ENCODE results near the gene TAP1. TPM values are rescaled to one million over a fixed set of nuclear protein-coding genes. Genes with fewer than 3 reads are reported as not detected.

TAP1 gene
- 10 to 100 TPM; 29.3 to 34.2 TPM for polyA plus RNA-seq

DNA sequence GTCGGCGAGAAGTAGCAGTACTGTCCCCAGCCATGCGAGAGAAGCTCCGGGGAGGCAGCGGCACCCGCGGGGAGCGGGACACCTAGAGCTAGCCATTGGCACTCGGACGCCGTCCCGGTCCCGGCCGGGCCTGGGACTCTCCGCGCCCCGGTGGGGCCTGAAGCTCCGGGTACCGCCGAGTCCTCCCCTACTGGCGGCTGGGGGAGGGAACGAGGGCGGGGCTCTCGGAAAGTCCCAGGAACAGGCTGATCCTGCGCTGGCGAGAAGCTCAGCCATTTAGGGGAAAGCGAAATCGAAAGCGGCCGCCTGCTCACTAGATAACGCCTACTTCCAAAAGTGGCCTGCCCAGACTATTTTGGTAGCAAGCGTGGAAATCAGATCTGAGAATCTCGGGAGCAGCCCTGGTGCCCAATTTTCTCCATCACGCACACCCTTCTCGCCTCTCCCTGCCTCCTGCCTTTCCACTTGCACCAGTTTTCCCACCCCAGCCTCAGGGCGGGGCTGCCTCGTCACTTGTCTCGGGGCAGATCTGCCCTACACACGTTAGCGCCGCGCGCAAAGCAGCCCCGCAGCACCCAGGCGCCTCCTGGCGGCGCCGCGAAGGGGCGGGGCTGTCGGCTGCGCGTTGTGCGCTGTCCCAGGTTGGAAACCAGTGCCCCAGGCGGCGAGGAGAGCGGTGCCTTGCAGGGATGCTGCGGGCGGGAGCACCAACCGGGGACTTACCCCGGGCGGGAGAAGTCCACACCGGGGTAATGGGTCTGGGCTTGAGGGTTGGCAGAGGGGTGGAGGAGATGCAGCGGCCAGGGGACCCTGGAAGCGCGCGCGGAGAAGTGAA is at the start of gene TAP1, which contains the start of gene PSMB9:
TSS of gene TAP1 (minus strand) at position 164 of the 835 bp plus-strand sequence. CDS start at position 96, 68 bp downstream.
TSS of gene PSMB9 (plus strand) at position 652 of the 835 bp plus-strand sequence. CDS start at position 690, 38 bp downstream.
- WGBS, 2 donors: 1% methylated on average over 68 of the region's 68 CpGs
- H3K4me1 ChIP-seq (ENCODE audit: control insufficient read depth in 2 of 2, insufficient read depth in 2 of 2, low read length in 1 of 2): peaks cover 0 to 6% of the 10 kb centered on the region in 2 donors
- no peaks in the 10 kb centered on the region for H3K27me3 ChIP-seq (ENCODE audit: control insufficient read depth in 1 of 2, insufficient read depth in 2 of 2, low read length in 2 of 2)
- no peaks in the 10 kb centered on the region for H3K9me3 ChIP-seq (ENCODE audit: control insufficient read depth in 2 of 2, insufficient read depth in 1 of 2, low read depth in 1 of 2, low read length in 1 of 2)
- peak within 1 kb of the TSS; percentile 99 to 100 for H3K27ac ChIP-seq (ENCODE audit: low read depth in 2 of 2, low read length in 1 of 2)
- peaks cover 7 to 13% of the 10 kb centered on the region in 2 donors for H3K36me3 ChIP-seq (ENCODE audit: control insufficient read depth in 2 of 2, insufficient read depth in 2 of 2, low read length in 1 of 2)
- peak within 1 kb of the TSS; percentile 62 to 88 for H3K4me3 ChIP-seq (ENCODE audit: low read depth in 1 of 2, low read length in 2 of 2)

GRCh38 chr6:32895006-32895345 is 41.5 kb upstream of the TAP1 start:
- H3K9me3 ChIP-seq (ENCODE audit: control insufficient read depth in 2 of 2, insufficient read depth in 1 of 2, low read depth in 1 of 2, low read length in 1 of 2): no peaks in the 10 kb centered on the region
- H3K36me3 ChIP-seq (ENCODE audit: control insufficient read depth in 2 of 2, insufficient read depth in 2 of 2, low read length in 1 of 2): no peaks in the 10 kb centered on the region
- peak overlapping the region; percentile 95 to 97 for H3K27ac ChIP-seq (ENCODE audit: low read depth in 2 of 2, low read length in 1 of 2)
- H3K27me3 ChIP-seq (ENCODE audit: control insufficient read depth in 1 of 2, insufficient read depth in 2 of 2, low read length in 2 of 2): no peaks in the 10 kb centered on the region
- H3K4me1 ChIP-seq (ENCODE audit: control insufficient read depth in 2 of 2, insufficient read depth in 2 of 2, low read length in 1 of 2): peaks cover 0 to 3% of the 10 kb centered on the region in 2 donors
- 0 to 1% methylated on average over 8 of the region's 8 CpGs for WGBS, 2 donors
- H3K4me3 ChIP-seq (ENCODE audit: low read depth in 1 of 2, low read length in 2 of 2): peak overlapping the region; percentile 78 to 94

DNA sequence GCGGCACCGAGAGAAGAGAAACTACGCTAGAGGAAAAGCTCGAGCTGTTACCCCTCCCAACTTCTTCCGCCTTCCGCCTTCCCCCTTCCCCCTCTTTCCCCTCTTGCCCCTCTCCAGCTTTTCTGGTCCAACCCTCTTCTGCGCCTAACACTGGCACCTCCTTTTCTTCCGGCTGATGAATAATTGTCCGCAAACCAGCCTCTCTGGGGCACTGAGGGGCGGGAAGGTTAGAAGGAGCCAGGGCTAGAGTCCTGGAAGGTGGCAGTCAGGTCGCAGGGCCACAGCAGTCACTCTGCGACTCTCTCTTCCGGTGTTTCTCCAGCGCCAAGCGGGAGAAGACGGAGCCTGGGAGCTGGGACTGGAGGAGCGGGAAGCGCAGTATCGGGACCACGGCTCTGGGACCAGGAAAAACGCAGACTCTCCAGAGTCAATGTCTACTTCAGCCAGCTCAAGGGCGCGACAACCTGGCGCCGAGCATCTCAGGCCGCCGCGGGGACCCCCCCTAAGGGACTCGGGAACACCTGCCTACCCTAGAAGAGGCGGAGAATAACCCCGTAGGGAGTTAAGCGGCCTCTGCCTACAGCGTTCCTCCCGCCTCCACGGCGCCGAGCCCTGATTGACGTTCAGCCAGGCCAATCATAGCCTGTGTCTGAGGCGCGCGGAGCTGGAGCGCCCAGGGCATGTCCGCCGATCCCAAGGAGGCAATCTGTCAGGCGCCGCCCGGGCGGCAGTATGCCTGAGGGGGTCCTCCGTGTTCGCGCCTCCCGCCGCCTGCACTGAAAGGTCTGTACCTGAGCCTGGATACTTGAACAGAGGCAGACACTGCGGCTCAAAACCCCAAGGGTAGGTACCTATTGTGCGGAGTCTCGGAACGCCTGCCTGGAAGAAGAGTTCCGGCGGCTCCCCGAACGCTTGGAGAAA is 40.8 kb upstream of the TAP1 start:
- no peaks in the 10 kb centered on the region for H3K9me3 ChIP-seq (ENCODE audit: control insufficient read depth in 2 of 2, insufficient read depth in 1 of 2, low read depth in 1 of 2, low read length in 1 of 2)
- H3K27me3 ChIP-seq (ENCODE audit: control insufficient read depth in 1 of 2, insufficient read depth in 2 of 2, low read length in 2 of 2): no peaks in the 10 kb centered on the region
- no peaks in the 10 kb centered on the region for H3K36me3 ChIP-seq (ENCODE audit: control insufficient read depth in 2 of 2, insufficient read depth in 2 of 2, low read length in 1 of 2)
- WGBS, 2 donors: 0% methylated on average over 60 to 61 of the region's 61 CpGs
- peak overlapping the region; percentile 95 to 97 for H3K27ac ChIP-seq (ENCODE audit: low read depth in 2 of 2, low read length in 1 of 2)
- peaks cover 0 to 3% of the 10 kb centered on the region in 2 donors for H3K4me1 ChIP-seq (ENCODE audit: control insufficient read depth in 2 of 2, insufficient read depth in 2 of 2, low read length in 1 of 2)
- peak overlapping the region; percentile 78 to 94 for H3K4me3 ChIP-seq (ENCODE audit: low read depth in 1 of 2, low read length in 2 of 2)

DNA sequence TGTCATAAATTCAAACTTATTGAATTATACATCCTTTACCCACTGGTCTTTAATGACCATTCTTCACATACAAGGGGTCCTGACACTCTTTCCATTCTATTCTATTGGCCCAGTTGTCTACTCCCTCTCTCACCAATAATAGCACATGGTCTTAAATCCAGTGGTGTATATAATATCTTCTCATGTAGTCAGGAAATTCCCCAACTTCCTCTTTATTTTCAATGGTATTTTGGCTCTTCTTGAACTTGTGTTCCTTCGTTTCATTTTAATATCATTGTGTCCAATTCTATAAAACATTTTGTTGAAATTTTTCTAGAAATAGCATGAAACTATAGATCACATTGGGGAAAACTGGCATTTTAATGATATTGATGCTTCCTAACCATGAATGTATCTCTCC is 37.3 kb upstream of the TAP1 start:
- Histone ChIP-seq H3K4me1 (ENCODE audit: control insufficient read depth in 2 of 2, insufficient read depth in 2 of 2, low read length in 1 of 2) (peaks cover 0 to 3% of the 10 kb centered on the region in 2 donors), H3K36me3 (ENCODE audit: control insufficient read depth in 2 of 2, insufficient read depth in 2 of 2, low read length in 1 of 2) (no peaks in the 10 kb centered on the region), H3K27me3 (ENCODE audit: control insufficient read depth in 1 of 2, insufficient read depth in 2 of 2, low read length in 2 of 2) (no peaks in the 10 kb centered on the region), H3K9me3 (ENCODE audit: control insufficient read depth in 2 of 2, insufficient read depth in 1 of 2, low read depth in 1 of 2, low read length in 1 of 2) (no peaks in the 10 kb centered on the region), H3K27ac (ENCODE audit: low read depth in 2 of 2, low read length in 1 of 2) (no peak overlapping the region), H3K4me3 (ENCODE audit: low read depth in 1 of 2, low read length in 2 of 2) (no peak overlapping the region)
- WGBS, 2 donors: 44 to 52% methylated on average over 1 of the region's 1 CpG

DNA sequence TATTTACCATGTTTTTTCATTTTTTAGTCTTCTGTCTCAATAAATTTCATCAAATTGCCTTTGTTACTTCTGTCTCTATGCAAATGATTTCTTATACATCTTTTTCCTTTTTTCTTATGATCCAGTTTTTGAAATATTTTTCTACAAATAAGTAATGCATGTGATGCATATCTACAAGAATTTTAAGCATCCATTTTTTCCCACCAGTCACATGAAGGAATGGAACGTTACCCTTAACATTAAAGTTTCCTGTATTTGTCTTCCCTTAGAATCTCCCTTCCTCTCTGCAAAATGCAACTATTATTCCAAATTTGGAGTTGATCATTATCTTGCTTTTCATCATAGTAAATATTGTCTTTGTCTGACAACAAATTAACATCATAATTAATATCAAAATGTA is 36.0 kb upstream of the TAP1 start:
- no peaks in the 10 kb centered on the region for H3K36me3 ChIP-seq (ENCODE audit: control insufficient read depth in 2 of 2, insufficient read depth in 2 of 2, low read length in 1 of 2)
- H3K27ac ChIP-seq (ENCODE audit: low read depth in 2 of 2, low read length in 1 of 2): no peak overlapping the region
- WGBS, 2 donors: 76 to 80% methylated on average over 1 of the region's 1 CpG
- no peak overlapping the region for H3K4me3 ChIP-seq (ENCODE audit: low read depth in 1 of 2, low read length in 2 of 2)
- H3K9me3 ChIP-seq (ENCODE audit: control insufficient read depth in 2 of 2, insufficient read depth in 1 of 2, low read depth in 1 of 2, low read length in 1 of 2): no peaks in the 10 kb centered on the region
- no peaks in the 10 kb centered on the region for H3K4me1 ChIP-seq (ENCODE audit: control insufficient read depth in 2 of 2, insufficient read depth in 2 of 2, low read length in 1 of 2)
- no peaks in the 10 kb centered on the region for H3K27me3 ChIP-seq (ENCODE audit: control insufficient read depth in 1 of 2, insufficient read depth in 2 of 2, low read length in 2 of 2)

DNA sequence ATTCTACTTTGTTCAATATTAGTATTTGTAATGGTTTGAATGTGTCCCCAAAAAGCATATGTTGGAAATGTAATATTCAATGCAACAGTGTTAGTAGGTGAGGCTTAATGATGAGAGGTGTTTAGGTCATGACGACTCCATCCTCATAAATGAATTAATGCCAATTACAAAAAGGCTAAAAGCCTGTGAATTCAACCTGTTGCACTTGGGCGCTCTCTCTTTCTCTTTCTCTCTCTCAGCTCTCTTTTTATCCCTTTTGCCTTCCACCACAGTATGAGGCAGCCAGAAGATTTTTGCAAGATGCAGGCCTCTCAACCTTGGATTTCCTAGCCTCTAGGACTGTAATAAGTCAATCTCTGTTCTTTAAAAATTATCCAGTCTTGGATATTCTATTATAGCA is 35.1 kb upstream of the TAP1 start:
- Histone ChIP-seq H3K4me3 (ENCODE audit: low read depth in 1 of 2, low read length in 2 of 2) (no peak overlapping the region), H3K36me3 (ENCODE audit: control insufficient read depth in 2 of 2, insufficient read depth in 2 of 2, low read length in 1 of 2) (no peaks in the 10 kb centered on the region), H3K27me3 (ENCODE audit: control insufficient read depth in 1 of 2, insufficient read depth in 2 of 2, low read length in 2 of 2) (no peaks in the 10 kb centered on the region), H3K9me3 (ENCODE audit: control insufficient read depth in 2 of 2, insufficient read depth in 1 of 2, low read depth in 1 of 2, low read length in 1 of 2) (no peaks in the 10 kb centered on the region), H3K4me1 (ENCODE audit: control insufficient read depth in 2 of 2, insufficient read depth in 2 of 2, low read length in 1 of 2) (no peaks in the 10 kb centered on the region), H3K27ac (ENCODE audit: low read depth in 2 of 2, low read length in 1 of 2) (no peak overlapping the region)
- 87 to 94% methylated on average over 2 of the region's 2 CpGs for WGBS, 2 donors

GRCh38 chr6:32887616-32888015 is 34.1 kb upstream of the TAP1 start:
- no peaks in the 10 kb centered on the region for H3K36me3 ChIP-seq (ENCODE audit: control insufficient read depth in 2 of 2, insufficient read depth in 2 of 2, low read length in 1 of 2)
- no peak overlapping the region for H3K4me3 ChIP-seq (ENCODE audit: low read depth in 1 of 2, low read length in 2 of 2)
- 78 to 84% methylated on average over 5 of the region's 5 CpGs for WGBS, 2 donors
- H3K9me3 ChIP-seq (ENCODE audit: control insufficient read depth in 2 of 2, insufficient read depth in 1 of 2, low read depth in 1 of 2, low read length in 1 of 2): no peaks in the 10 kb centered on the region
- no peaks in the 10 kb centered on the region for H3K27me3 ChIP-seq (ENCODE audit: control insufficient read depth in 1 of 2, insufficient read depth in 2 of 2, low read length in 2 of 2)
- no peak overlapping the region for H3K27ac ChIP-seq (ENCODE audit: low read depth in 2 of 2, low read length in 1 of 2)
- no peaks in the 10 kb centered on the region for H3K4me1 ChIP-seq (ENCODE audit: control insufficient read depth in 2 of 2, insufficient read depth in 2 of 2, low read length in 1 of 2)

GRCh38 chr6:32886681-32887383 is 33.3 kb upstream of the TAP1 start:
- no peaks in the 10 kb centered on the region for H3K36me3 ChIP-seq (ENCODE audit: control insufficient read depth in 2 of 2, insufficient read depth in 2 of 2, low read length in 1 of 2)
- H3K9me3 ChIP-seq (ENCODE audit: control insufficient read depth in 2 of 2, insufficient read depth in 1 of 2, low read depth in 1 of 2, low read length in 1 of 2): no peaks in the 10 kb centered on the region
- peak overlapping the region; percentile 22 to 38 for H3K27ac ChIP-seq (ENCODE audit: low read depth in 2 of 2, low read length in 1 of 2)
- 38 to 49% methylated on average over 3 of the region's 3 CpGs for WGBS, 2 donors
- H3K27me3 ChIP-seq (ENCODE audit: control insufficient read depth in 1 of 2, insufficient read depth in 2 of 2, low read length in 2 of 2): no peaks in the 10 kb centered on the region
- no peaks in the 10 kb centered on the region for H3K4me1 ChIP-seq (ENCODE audit: control insufficient read depth in 2 of 2, insufficient read depth in 2 of 2, low read length in 1 of 2)
- no peak overlapping the region for H3K4me3 ChIP-seq (ENCODE audit: low read depth in 1 of 2, low read length in 2 of 2)

DNA sequence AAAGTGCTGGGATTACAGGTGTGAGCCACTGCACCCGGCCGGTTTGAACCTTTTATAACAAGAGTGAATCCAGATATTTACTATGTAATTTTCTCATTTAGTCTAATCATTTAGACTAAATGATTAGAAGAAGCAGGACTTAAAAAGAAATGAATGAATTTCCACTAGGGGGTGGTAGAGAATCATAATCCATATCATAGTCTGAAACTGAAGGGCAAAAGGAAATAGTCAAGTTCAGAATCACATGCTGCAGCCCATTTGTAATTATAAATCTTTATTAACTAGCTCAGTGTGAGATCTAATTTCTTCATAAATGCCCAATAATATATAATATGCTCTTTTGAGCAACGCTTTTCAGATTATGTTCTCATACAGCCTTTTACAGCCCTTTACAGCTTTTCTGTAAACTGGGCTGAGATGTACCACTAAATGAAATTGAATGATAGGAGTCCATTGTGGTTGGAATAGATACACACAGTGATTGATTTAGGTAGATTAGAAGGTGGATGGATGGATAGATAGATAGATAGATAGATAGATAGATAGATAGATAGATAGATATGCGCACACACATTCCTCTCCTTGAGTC is 32.3 kb upstream of the TAP1 start:
- Histone ChIP-seq H3K27ac (ENCODE audit: low read depth in 2 of 2, low read length in 1 of 2) (no peak overlapping the region), H3K27me3 (ENCODE audit: control insufficient read depth in 1 of 2, insufficient read depth in 2 of 2, low read length in 2 of 2) (no peaks in the 10 kb centered on the region), H3K36me3 (ENCODE audit: control insufficient read depth in 2 of 2, insufficient read depth in 2 of 2, low read length in 1 of 2) (no peaks in the 10 kb centered on the region), H3K4me1 (ENCODE audit: control insufficient read depth in 2 of 2, insufficient read depth in 2 of 2, low read length in 1 of 2) (no peaks in the 10 kb centered on the region), H3K9me3 (ENCODE audit: control insufficient read depth in 2 of 2, insufficient read depth in 1 of 2, low read depth in 1 of 2, low read length in 1 of 2) (no peaks in the 10 kb centered on the region), H3K4me3 (ENCODE audit: low read depth in 1 of 2, low read length in 2 of 2) (no peak overlapping the region)
- WGBS, 2 donors: 40 to 49% methylated on average over 4 of the region's 4 CpGs

Data from esophagus (tissue), 2 donors.